WTC11 (cell line): Measurements from ENCODE around the gene A1BG. TPM values are rescaled to one million over a fixed set of nuclear protein-coding genes. Genes with fewer than 3 reads are reported as not detected.

Source experiments
- ATAC-seq: fragments of 200-7000 bp; cut with Tn5 transposase; 2 replicates; pipeline ENCODE4 v1.10.0; 2021; ENCODE audit warnings: mild to moderate bottlenecking, moderate library complexity
- CTCF ChIA-PET: fragments of 300-600 bp; sonication (Branson Sonifier 250); formaldehyde crosslinking; loops from one replicate; lab custom pipeline; 2021; ENCODE audit warnings: antibody characterized with exemption; lab: Charles Lee
- POLR2A ChIA-PET: fragments of 350-600 bp; sonication (Branson Sonifier 250); formaldehyde crosslinking; loops from one replicate; lab custom pipeline; 2021; ENCODE audit warnings: antibody characterized with exemption; lab: Charles Lee
- DNase-seq: peaks from one replicate; pipeline ENCODE4 v3.0.0; 2021; ENCODE audit warnings: low spot score
- H3K27ac Mint-ChIP-seq: 2 replicates; pipeline ENCODE4 v1.8.0; 2021; ENCODE audit warnings: mixed read lengths
- H3K27me3 Mint-ChIP-seq: 2 replicates; pipeline ENCODE4 v1.8.0; 2021; ENCODE audit warnings: low read depth, mild to moderate bottlenecking, moderate library complexity, mixed read lengths
- H3K36me3 Mint-ChIP-seq: 2 replicates; pipeline ENCODE4 v1.8.0; 2021; ENCODE audit warnings: mixed read lengths
- H3K4me1 Mint-ChIP-seq: 2 replicates; pipeline ENCODE4 v1.8.0; 2022; ENCODE audit warnings: mixed read lengths
- H3K4me3 Mint-ChIP-seq: 2 replicates; pipeline ENCODE4 v1.8.0; 2021; ENCODE audit warnings: mild to moderate bottlenecking, moderate library complexity, mixed read lengths
- H3K9me3 Mint-ChIP-seq: 2 replicates; pipeline ENCODE4 v1.8.0; 2021; ENCODE audit warnings: mixed read lengths
- ATF3 ChIP-seq: sonication (generic); formaldehyde crosslinking; conservative IDR thresholded peaks from 2 replicates; pipeline ENCODE4 v1.8.1; 2022; ENCODE audit warnings: mild to moderate bottlenecking, missing genetic modification reagents
- CBFB ChIP-seq: sonication (generic); formaldehyde crosslinking; IDR thresholded peaks from 2 replicates; pipeline ENCODE4 v1.8.1; 2022; ENCODE audit warnings: mild to moderate bottlenecking, low read depth, missing genetic modification reagents
- CREM ChIP-seq: sonication (generic); formaldehyde crosslinking; IDR thresholded peaks from 2 replicates; pipeline ENCODE4 v1.8.1; 2022; ENCODE audit warnings: mild to moderate bottlenecking, missing genetic modification reagents, moderate library complexity
- E2F1 ChIP-seq: sonication (generic); formaldehyde crosslinking; IDR thresholded peaks from 2 replicates; pipeline ENCODE4 v1.8.0; 2022; ENCODE audit warnings: mild to moderate bottlenecking, missing genetic modification reagents
- ESRRA ChIP-seq: sonication (generic); formaldehyde crosslinking; IDR thresholded peaks from 2 replicates; pipeline ENCODE4 v1.8.1; 2022; ENCODE audit warnings: mild to moderate bottlenecking, missing genetic modification reagents, borderline replicate concordance
- FOXP1 ChIP-seq: sonication (generic); formaldehyde crosslinking; IDR thresholded peaks from 2 replicates; pipeline ENCODE4 v1.8.0; 2022; ENCODE audit warnings: missing genetic modification reagents, mild to moderate bottlenecking, moderate library complexity, borderline replicate concordance
- GABPB1 ChIP-seq: sonication (generic); formaldehyde crosslinking; IDR thresholded peaks from 2 replicates; pipeline ENCODE4 v1.8.1; 2023; ENCODE audit warnings: mild to moderate bottlenecking, missing genetic modification reagents
- HMGA2 ChIP-seq: fragments of 250-450 bp; sonication (Bioruptor Pico); IDR thresholded peaks from 2 replicates; pipeline ENCODE4 v1.4.0; 2021; ENCODE audit warnings: mild to moderate bottlenecking, moderate library complexity
- IRF1 ChIP-seq: sonication (generic); formaldehyde crosslinking; IDR thresholded peaks from 2 replicates; pipeline ENCODE4 v1.8.0; 2023; ENCODE audit warnings: missing genetic modification reagents
- NFATC4 ChIP-seq: fragments of 250-450 bp; sonication (Bioruptor Pico); IDR thresholded peaks from 2 replicates; pipeline ENCODE4 v1.9.0; 2021; ENCODE audit warnings: mild to moderate bottlenecking
- NFE2L1 ChIP-seq: sonication (generic); formaldehyde crosslinking; IDR thresholded peaks from 2 replicates; pipeline ENCODE4 v1.8.1; 2023; ENCODE audit warnings: missing genetic modification reagents
- OVOL2 ChIP-seq: fragments of 250-450 bp; sonication (Bioruptor Pico); IDR thresholded peaks from 2 replicates; pipeline ENCODE4 v1.9.0; 2021; ENCODE audit warnings: mild to moderate bottlenecking, borderline replicate concordance
- PREB ChIP-seq: sonication (generic); formaldehyde crosslinking; IDR thresholded peaks from 2 replicates; pipeline ENCODE4 v1.8.1; 2022; ENCODE audit warnings: mild to moderate bottlenecking, missing genetic modification reagents, moderate library complexity, borderline replicate concordance
- SOX15 ChIP-seq: fragments of 250-450 bp; sonication (Bioruptor Pico); IDR thresholded peaks from 2 replicates; pipeline ENCODE4 v1.9.0; 2021; ENCODE audit warnings: mild to moderate bottlenecking
- SP1 ChIP-seq: sonication (generic); formaldehyde crosslinking; conservative IDR thresholded peaks from 2 replicates; pipeline ENCODE4 v1.8.1; 2022; ENCODE audit warnings: missing genetic modification reagents
- TEAD4 ChIP-seq: sonication (generic); formaldehyde crosslinking; IDR thresholded peaks from 2 replicates; pipeline ENCODE4 v1.8.0; 2022; ENCODE audit warnings: mild to moderate bottlenecking, missing genetic modification reagents
- ZNF219 ChIP-seq: sonication (generic); formaldehyde crosslinking; IDR thresholded peaks from 2 replicates; pipeline ENCODE4 v1.8.0; 2023; ENCODE audit warnings: missing genetic modification reagents, mild to moderate bottlenecking, borderline replicate concordance
- ZNF263 ChIP-seq: sonication (generic); formaldehyde crosslinking; IDR thresholded peaks from 2 replicates; pipeline ENCODE4 v1.8.1; 2022; ENCODE audit warnings: low read depth, mild to moderate bottlenecking, moderate library complexity, missing genetic modification reagents
- ZNF423 ChIP-seq: fragments of 250-450 bp; sonication (Bioruptor Pico); IDR thresholded peaks from 2 replicates; pipeline ENCODE4 v2.1.2; 2022; ENCODE audit warnings: mild to moderate bottlenecking, moderate library complexity
- total RNA-seq: library from RNA; stranded (reverse); gene quantifications from 3 replicates; pipeline ENCODE4 v1.2.3, GENCODE V29; 2021
- TF ChIP-seq, protein P1 (sequence below): sonication (generic); formaldehyde crosslinking; IDR thresholded peaks from 2 replicates; pipeline ENCODE4 v1.8.0; 2022; ENCODE audit warnings: mild to moderate bottlenecking, missing genetic modification reagents
- TF ChIP-seq, protein P2 (sequence below): sonication (generic); formaldehyde crosslinking; IDR thresholded peaks from 2 replicates; pipeline ENCODE4 v1.8.1; 2023; ENCODE audit warnings: mild to moderate bottlenecking, missing genetic modification reagents

Gene A1BG
- total RNA-seq, 1 experiment from 2014 or later: 24.3 TPM

DNA sequence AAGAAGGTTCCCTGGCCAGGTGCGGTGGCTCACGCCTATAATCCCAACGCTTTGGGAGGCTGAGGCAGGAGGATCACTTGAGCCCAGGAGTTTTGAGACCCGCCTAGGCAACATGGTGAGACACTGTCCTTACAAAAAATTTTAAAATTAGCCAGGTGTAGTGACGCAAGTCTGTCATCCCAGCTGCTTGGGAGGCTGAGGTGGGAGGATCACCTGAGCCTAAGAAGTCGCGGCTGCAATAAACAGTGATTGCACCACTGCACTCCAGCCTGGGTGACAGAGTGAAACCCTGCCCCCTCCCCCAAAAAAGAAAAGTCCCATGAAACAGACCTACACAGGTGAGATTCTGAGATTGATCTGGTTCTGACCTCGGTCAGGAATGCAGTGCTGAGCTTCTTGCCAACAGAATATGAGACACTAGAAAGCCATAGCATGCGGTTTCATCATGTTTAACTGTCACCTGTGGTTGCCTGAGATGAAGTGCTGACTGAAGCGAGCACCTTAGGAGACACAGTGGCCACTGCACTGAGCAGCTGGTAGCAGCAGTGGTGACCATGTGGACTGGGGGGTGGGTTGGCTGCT, 2.0 kb upstream of the A1BG start:
- POLR2A ChIA-PET: no interaction called here
- no peak overlapping the region for H3K27ac Mint-ChIP-seq
- H3K27me3 Mint-ChIP-seq: peaks cover 12% of the 10 kb centered on the region
- no peak overlapping the region for H3K4me3 Mint-ChIP-seq
- no peak for ATAC-seq
- TF ChIP-seq OVOL2 (CRISPR knock-in tag) (no peak), FOXP1 (CRISPR knock-in tag) (no peak), NFE2L1 (CRISPR knock-in tag) (no peak), CBFB (CRISPR knock-in tag) (no peak), GABPB1 (no peak), ATF3 (CRISPR knock-in tag) (no peak), TEAD4 (CRISPR knock-in tag) (no peak), CREM (CRISPR knock-in tag) (no peak)
- TF ChIP-seq, protein P1, sequence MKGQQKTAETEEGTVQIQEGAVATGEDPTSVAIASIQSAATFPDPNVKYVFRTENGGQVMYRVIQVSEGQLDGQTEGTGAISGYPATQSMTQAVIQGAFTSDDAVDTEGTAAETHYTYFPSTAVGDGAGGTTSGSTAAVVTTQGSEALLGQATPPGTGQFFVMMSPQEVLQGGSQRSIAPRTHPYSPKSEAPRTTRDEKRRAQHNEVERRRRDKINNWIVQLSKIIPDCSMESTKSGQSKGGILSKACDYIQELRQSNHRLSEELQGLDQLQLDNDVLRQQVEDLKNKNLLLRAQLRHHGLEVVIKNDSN (CRISPR knock-in tag): no peak
- TF ChIP-seq, protein P2, sequence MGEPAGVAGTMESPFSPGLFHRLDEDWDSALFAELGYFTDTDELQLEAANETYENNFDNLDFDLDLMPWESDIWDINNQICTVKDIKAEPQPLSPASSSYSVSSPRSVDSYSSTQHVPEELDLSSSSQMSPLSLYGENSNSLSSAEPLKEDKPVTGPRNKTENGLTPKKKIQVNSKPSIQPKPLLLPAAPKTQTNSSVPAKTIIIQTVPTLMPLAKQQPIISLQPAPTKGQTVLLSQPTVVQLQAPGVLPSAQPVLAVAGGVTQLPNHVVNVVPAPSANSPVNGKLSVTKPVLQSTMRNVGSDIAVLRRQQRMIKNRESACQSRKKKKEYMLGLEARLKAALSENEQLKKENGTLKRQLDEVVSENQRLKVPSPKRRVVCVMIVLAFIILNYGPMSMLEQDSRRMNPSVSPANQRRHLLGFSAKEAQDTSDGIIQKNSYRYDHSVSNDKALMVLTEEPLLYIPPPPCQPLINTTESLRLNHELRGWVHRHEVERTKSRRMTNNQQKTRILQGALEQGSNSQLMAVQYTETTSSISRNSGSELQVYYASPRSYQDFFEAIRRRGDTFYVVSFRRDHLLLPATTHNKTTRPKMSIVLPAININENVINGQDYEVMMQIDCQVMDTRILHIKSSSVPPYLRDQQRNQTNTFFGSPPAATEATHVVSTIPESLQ (CRISPR knock-in tag): no peak
- no peaks in the 10 kb centered on the region for H3K36me3 Mint-ChIP-seq
- no peaks in the 10 kb centered on the region for H3K9me3 Mint-ChIP-seq
- no peak for DNase-seq
- H3K4me1 Mint-ChIP-seq: peaks cover 4% of the 10 kb centered on the region; the same call in 1 of the 2 replicates
- CTCF ChIA-PET: interaction anchor here (1.0 to 1.2 kb wide), 2 partner anchors 10 to 25 kb away, joined by 3 to 4 read pairs; no protein-coding TSS in a partner anchor

GRCh38 chr19:58354478-58355030, 1.3 kb upstream of the A1BG start:
- DNase-seq (no peak), ATAC-seq (no peak)
- Mint-ChIP-seq H3K4me3 (no peak overlapping the region), H3K9me3 (no peaks in the 10 kb centered on the region), H3K4me1 (peaks cover 4% of the 10 kb centered on the region; the same call in 1 of the 2 replicates), H3K27ac (no peak overlapping the region), H3K36me3 (no peaks in the 10 kb centered on the region), H3K27me3 (peaks cover 14% of the 10 kb centered on the region)
- ChIA-PET CTCF (interaction anchor here (1.2 to 2.5 kb wide), 2 partner anchors 10 to 15 kb away, joined by 3 to 11 read pairs; no protein-coding TSS in a partner anchor), POLR2A (no interaction called here)
- TF ChIP-seq CBFB (CRISPR knock-in tag) (no peak), PREB (CRISPR knock-in tag) (no peak), SP1 (CRISPR knock-in tag) (no peak), IRF1 (CRISPR knock-in tag) (no peak), HMGA2 (CRISPR knock-in tag) (no peak), SOX15 (no peak), TEAD4 (CRISPR knock-in tag) (no peak), NFATC4 (CRISPR knock-in tag) (no peak), E2F1 (no peak), FOXP1 (CRISPR knock-in tag) (no peak), ZNF219 (no peak), ATF3 (CRISPR knock-in tag) (no peak), ZNF263 (CRISPR knock-in tag) (no peak), ZNF423 (CRISPR knock-in tag) (no peak), ESRRA (CRISPR knock-in tag) (no peak), OVOL2 (CRISPR knock-in tag) (no peak)
- TF ChIP-seq, protein P1 (CRISPR knock-in tag): no peak
- TF ChIP-seq, protein P2 (CRISPR knock-in tag): no peak
